Measurements from ENCODE around the gene MATR3.

The MATR3 gene

GRCh38 chr5:139361835-139362429, 68.4 kb downstream of the MATR3 start:
- DNase-seq = no peak

DNA sequence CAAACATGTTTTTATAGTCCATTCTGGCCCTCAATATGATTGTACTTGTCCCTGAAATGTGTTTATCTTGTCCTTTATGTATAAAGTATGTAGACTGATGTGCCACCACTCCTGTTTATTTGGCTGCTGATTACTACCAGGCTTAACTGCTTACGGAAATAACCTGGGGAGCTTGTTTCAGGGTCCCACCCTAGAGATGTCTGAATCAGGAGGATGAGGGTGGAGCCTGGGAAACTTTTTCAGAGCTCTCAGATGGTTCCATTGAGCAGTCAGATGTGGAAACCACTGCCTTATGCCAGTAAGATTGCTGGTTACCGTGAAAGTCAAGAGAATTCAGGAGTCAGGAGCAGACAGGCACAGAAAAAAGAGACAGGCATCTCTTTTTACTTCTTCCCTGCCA, 70.4 kb downstream of the MATR3 start:
- no peak for DNase-seq

- DNase-seq = no peak
These were observed 70.9 kb downstream of the MATR3 start for GRCh38 chr5:139364466-139364865.

DNA sequence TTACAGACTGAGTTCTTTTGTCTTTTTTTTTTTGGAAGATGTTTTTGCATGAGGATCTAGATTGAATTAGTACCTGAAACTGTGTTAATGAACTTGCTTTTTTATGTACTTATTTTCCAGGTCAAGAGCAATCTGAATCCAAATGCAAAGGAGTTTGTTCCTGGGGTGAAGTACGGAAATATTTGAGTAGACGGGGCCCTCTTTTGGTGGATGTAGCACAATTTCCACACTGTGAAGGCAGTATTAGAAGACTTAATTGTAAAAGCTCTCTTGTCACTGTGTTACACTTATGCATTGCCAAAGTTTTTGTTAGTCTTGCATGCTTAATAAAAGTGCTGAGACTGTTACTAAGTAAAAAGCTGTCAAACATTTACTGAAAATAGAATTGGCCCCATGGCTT, 75.1 kb downstream of the MATR3 start:
- no peak for DNase-seq

- DNase-seq = no peak
These were observed 75.6 kb downstream of the MATR3 start for GRCh38 chr5:139369181-139369580.

GRCh38 chr5:139371482-139372435, 78.2 kb downstream of the MATR3 start:
- no peak for DNase-seq

GRCh38 chr5:139374909-139375308, 81.4 kb downstream of the MATR3 start:
- no peak for DNase-seq

- no peak for DNase-seq
These were observed 82.8 kb downstream of the MATR3 start for GRCh38 chr5:139376364-139376763.

GRCh38 chr5:139377226-139377625, 83.7 kb downstream of the MATR3 start:
- DNase-seq = no peak

GRCh38 chr5:139378101-139378825, 84.7 kb downstream of the MATR3 start:
- no peak for DNase-seq

- DNase-seq = no peak
These were observed 85.4 kb downstream of the MATR3 start for GRCh38 chr5:139378941-139379361.

- DNase-seq = no peak
These were observed 86.3 kb downstream of the MATR3 start for GRCh38 chr5:139379626-139380449.

All from activated CD4-positive, CD25-positive, alpha-beta regulatory T cell (primary cell).